ENCODE measurements around the gene MEF2B. TPM values are rescaled to one million over a fixed set of nuclear protein-coding genes. Genes with fewer than 3 reads are reported as not detected.

The MEF2B gene
- total and polyA plus RNA-seq, 10 of the 15 experiments (the other 5 are each of a cell fraction or from before 2014, with no cell fraction given), result 0.09 to 33.0 (median 8.9) TPM

- no TSS peak for BruUV-seq (replicated peaks)
- Histone ChIP-seq H3K4me1 (ENCODE audit: control insufficient read depth, insufficient read depth, low read length) (no peaks in the 10 kb centered on the region), H2AFZ (ENCODE audit: control insufficient read depth, low read depth, low read length) (no peak overlapping the region), H3K79me2 (ENCODE audit: control insufficient read depth, insufficient read depth, low read length) (no peaks in the 10 kb centered on the region), H3K27ac (ENCODE audit: control insufficient read depth, insufficient read depth) (no peak overlapping the region), H3K4me3 (no peak overlapping the region), H3K27me3 (replicated peaks in 1 of 2; ENCODE audit: control insufficient read depth in 2 of 2, insufficient read depth in 2 of 2, low read length in 1 of 2) (no peaks in the 10 kb centered on the region), H3K9ac (ENCODE audit: control insufficient read depth, insufficient read depth, low read length) (no peak overlapping the region), H3K36me3 (ENCODE audit: control insufficient read depth in 2 of 2, insufficient read depth in 2 of 2, low read length in 1 of 2) (peaks cover 0 to 2% of the 10 kb centered on the region in 2 experiments; a peak in 1 of 4 replicates), H3K4me2 (ENCODE audit: control insufficient read depth, insufficient read depth) (no peak overlapping the region), H4K20me1 (ENCODE audit: control insufficient read depth, insufficient read depth) (no peaks in the 10 kb centered on the region), H3K9me3 (replicated peaks; ENCODE audit: control insufficient read depth, insufficient read depth, low read length) (no peaks in the 10 kb centered on the region)
- ChIA-PET POLR2A (no interaction called here), CTCF (interaction anchor here (0.6 to 2.4 kb wide), 11 partner anchors 8 to 144 kb away, joined by 3 to 14 read pairs (median 4); no protein-coding TSS in a partner anchor), SMC1A (ENCODE audit: uncharacterized antibody, unreplicated experiment) (interaction anchor here (0.9 to 2.0 kb wide), 3 partner anchors 10 to 63 kb away, joined by 3 to 6 read pairs (median 4); no protein-coding TSS in a partner anchor), RAD21 (ENCODE audit: unreplicated experiment) (interaction anchor here (0.5 to 0.9 kb wide), 2 partner anchors 28 to 62 kb away, joined by 4 read pairs; no protein-coding TSS in a partner anchor)
- intact Hi-C loops (cut with micrococcal nuclease; ENCODE audit: unreplicated experiment), result no loop called here
- DNase-seq (ENCODE audit: low read depth, low spot score) (no peak), ATAC-seq (peak; percentile 86), FAIRE-seq (peak; percentile 77)
- peak; percentile 78 for TF ChIP-seq ZBTB33 (IDR thresholded peaks at IDR 0.05)
- no peak for TF ChIP-seq BACH1 (IDR thresholded peaks at IDR 0.05; ENCODE audit: borderline replicate concordance)
- peak; percentile 34; the same call in 1 of the 2 replicates for TF ChIP-seq SMC3 (IDR thresholded peaks at IDR 0.05; ENCODE audit: borderline replicate concordance, low read length)
- TF ChIP-seq, protein P1, sequence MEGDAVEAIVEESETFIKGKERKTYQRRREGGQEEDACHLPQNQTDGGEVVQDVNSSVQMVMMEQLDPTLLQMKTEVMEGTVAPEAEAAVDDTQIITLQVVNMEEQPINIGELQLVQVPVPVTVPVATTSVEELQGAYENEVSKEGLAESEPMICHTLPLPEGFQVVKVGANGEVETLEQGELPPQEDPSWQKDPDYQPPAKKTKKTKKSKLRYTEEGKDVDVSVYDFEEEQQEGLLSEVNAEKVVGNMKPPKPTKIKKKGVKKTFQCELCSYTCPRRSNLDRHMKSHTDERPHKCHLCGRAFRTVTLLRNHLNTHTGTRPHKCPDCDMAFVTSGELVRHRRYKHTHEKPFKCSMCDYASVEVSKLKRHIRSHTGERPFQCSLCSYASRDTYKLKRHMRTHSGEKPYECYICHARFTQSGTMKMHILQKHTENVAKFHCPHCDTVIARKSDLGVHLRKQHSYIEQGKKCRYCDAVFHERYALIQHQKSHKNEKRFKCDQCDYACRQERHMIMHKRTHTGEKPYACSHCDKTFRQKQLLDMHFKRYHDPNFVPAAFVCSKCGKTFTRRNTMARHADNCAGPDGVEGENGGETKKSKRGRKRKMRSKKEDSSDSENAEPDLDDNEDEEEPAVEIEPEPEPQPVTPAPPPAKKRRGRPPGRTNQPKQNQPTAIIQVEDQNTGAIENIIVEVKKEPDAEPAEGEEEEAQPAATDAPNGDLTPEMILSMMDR (IDR thresholded peaks at IDR 0.05 in 2 of 3, conservative IDR thresholded peaks at IDR 0.05 in 1 of 3; ENCODE audit: control insufficient read depth in 2 of 3, extremely low read depth in 1 of 3, insufficient read depth in 1 of 3, low read depth in 3 of 3, low read length in 3 of 3), result peak; percentile 39 to 71 (median 66)
- TF ChIP-seq YY1 (IDR thresholded peaks at IDR 0.05; ENCODE audit: low read depth, low read length), result 0 out of 2 replicates have a peak, but pooled peaks have one; percentile 40
- TF ChIP-seq RAD21 (IDR thresholded peaks at IDR 0.05; ENCODE audit: insufficient read depth, low read depth, low read length), result peak; percentile 41; the same call in 1 of the 2 replicates
- TF ChIP-seq IRF4 (IDR thresholded peaks at IDR 0.05; ENCODE audit: low read depth, low read length), result no peak
- in situ Hi-C loops (cut with MboI), result no loop called here
- 47% methylated on average over 9 of the region's 9 CpGs for WGBS (ENCODE audit: insufficient coverage, insufficient replicate concordance, low lambda C conversion rate, missing lambda C conversion rate)
Observed at GRCh38 chr19:19115954-19116353, 54.1 kb downstream of the MEF2B start.
